Glutamatergic neuron (in vitro differentiated cells): Measurements from ENCODE around the gene JPH2. TPM values are rescaled to one million over a fixed set of nuclear protein-coding genes. Genes with fewer than 3 reads are reported as not detected.

Source experiments
- DNase-seq: peaks from one replicate; pipeline ENCODE4 v3.0.0; 2022
- H3K27ac Mint-ChIP-seq: one replicate; pipeline ENCODE4 v1.8.0; 2020; ENCODE audit warnings: mild to moderate bottlenecking, mixed read lengths, inconsistent platforms; ENCODE audit not compliant: unreplicated experiment
- H3K27me3 Mint-ChIP-seq: one replicate; pipeline ENCODE4 v1.8.0; 2020; ENCODE audit warnings: mild to moderate bottlenecking, moderate library complexity, mixed read lengths, inconsistent platforms; ENCODE audit not compliant: unreplicated experiment
- H3K36me3 Mint-ChIP-seq: one replicate; pipeline ENCODE4 v1.8.0; 2020; ENCODE audit warnings: mild to moderate bottlenecking, mixed read lengths, inconsistent platforms; ENCODE audit not compliant: unreplicated experiment
- H3K4me1 Mint-ChIP-seq: one replicate; pipeline ENCODE4 v1.8.0; 2020; ENCODE audit warnings: mild to moderate bottlenecking, low read depth, mixed read lengths, inconsistent platforms; ENCODE audit not compliant: unreplicated experiment
- H3K4me3 Mint-ChIP-seq: one replicate; pipeline ENCODE4 v1.8.0; 2020; ENCODE audit warnings: mild to moderate bottlenecking, mixed read lengths, inconsistent platforms; ENCODE audit not compliant: unreplicated experiment
- H3K9me3 Mint-ChIP-seq: one replicate; pipeline ENCODE4 v1.8.0; 2020; ENCODE audit warnings: mild to moderate bottlenecking, moderate library complexity, mixed read lengths, inconsistent platforms; ENCODE audit not compliant: unreplicated experiment
- CTCF ChIP-seq: fragments of 200-600 bp; sonication (generic); IDR thresholded peaks from one replicate; pipeline ENCODE4 v1.5.0; 2021; ENCODE audit not compliant: partially characterized antibody, unreplicated experiment
- total RNA-seq: library from RNA; stranded (reverse); fragmentation: NEBNext Ultra II Directional; extraction: Animal tissue kit (Norgen Biotek cat#: 25700); gene quantifications from one replicate; pipeline ENCODE4 v1.2.1, GENCODE V29; 2021; ENCODE audit not compliant: unreplicated experiment

The JPH2 gene
- total RNA-seq, 1 donor from 2014 or later: 0.07 TPM

- Mint-ChIP-seq H3K36me3 (no peaks in the 10 kb centered on the region), H3K4me3 (no peak overlapping the region), H3K4me1 (no peaks in the 10 kb centered on the region), H3K27ac (no peak overlapping the region), H3K27me3 (no peaks in the 10 kb centered on the region), H3K9me3 (no peaks in the 10 kb centered on the region)
- TF ChIP-seq CTCF: peak; percentile 99
- peak; percentile 78 for DNase-seq
Measured at GRCh38 chr20:44080646-44081267, 106.2 kb downstream of the JPH2 start.

GRCh38 chr20:44080064-44080463, 106.9 kb downstream of the JPH2 start:
- no peak overlapping the region for H3K27ac Mint-ChIP-seq
- DNase-seq: no peak
- H3K9me3 Mint-ChIP-seq: no peaks in the 10 kb centered on the region
- TF ChIP-seq CTCF: no peak
- peaks cover 1% of the 10 kb centered on the region for H3K27me3 Mint-ChIP-seq
- no peak overlapping the region for H3K4me3 Mint-ChIP-seq
- H3K36me3 Mint-ChIP-seq: no peaks in the 10 kb centered on the region
- no peaks in the 10 kb centered on the region for H3K4me1 Mint-ChIP-seq

GRCh38 chr20:44079291-44079690, 107.7 kb downstream of the JPH2 start:
- no peak for TF ChIP-seq CTCF
- no peaks in the 10 kb centered on the region for H3K36me3 Mint-ChIP-seq
- no peaks in the 10 kb centered on the region for H3K9me3 Mint-ChIP-seq

GRCh38 chr20:44075950-44076232, 111.1 kb downstream of the JPH2 start:
- H3K9me3 Mint-ChIP-seq: no peaks in the 10 kb centered on the region
- TF ChIP-seq CTCF: no peak
- DNase-seq: no peak
- H3K36me3 Mint-ChIP-seq: no peaks in the 10 kb centered on the region
- H3K27ac Mint-ChIP-seq: no peak overlapping the region
- peaks cover 3% of the 10 kb centered on the region for H3K27me3 Mint-ChIP-seq
- no peaks in the 10 kb centered on the region for H3K4me1 Mint-ChIP-seq
- H3K4me3 Mint-ChIP-seq: no peak overlapping the region

More at GRCh38 chr20:44079291-44079690, 107.7 kb downstream of the JPH2 start:
- Mint-ChIP-seq H3K4me1 (no peaks in the 10 kb centered on the region), H3K27me3 (peaks cover 2% of the 10 kb centered on the region), H3K27ac (no peak overlapping the region), H3K4me3 (no peak overlapping the region)
- no peak for DNase-seq

GRCh38 chr20:44075191-44075949, 111.6 kb downstream of the JPH2 start:
- Mint-ChIP-seq H3K27me3 (peaks cover 3% of the 10 kb centered on the region), H3K4me3 (no peak overlapping the region), H3K27ac (no peak overlapping the region), H3K9me3 (no peaks in the 10 kb centered on the region), H3K36me3 (no peaks in the 10 kb centered on the region), H3K4me1 (no peaks in the 10 kb centered on the region)
- no peak for TF ChIP-seq CTCF
- DNase-seq: no peak
